Hippocampal formation (tissue), 2 donors: ENCODE results near the gene MBD3L4.
A peak's percentile ranks its signal among the peaks of the same experiment; 100 is the strongest.
"Not testable (repeated sequence)": the region's sequence is repeated elsewhere in the genome, so short reads cannot be mapped to it uniquely, and the experiment has no call there.

Experiments
- DNase-seq, 2 donors: peaks; one replicate each; lab custom pipeline; 2025; lab: John Stamatoyannopoulos, UW

The MBD3L4 gene

DNA sequence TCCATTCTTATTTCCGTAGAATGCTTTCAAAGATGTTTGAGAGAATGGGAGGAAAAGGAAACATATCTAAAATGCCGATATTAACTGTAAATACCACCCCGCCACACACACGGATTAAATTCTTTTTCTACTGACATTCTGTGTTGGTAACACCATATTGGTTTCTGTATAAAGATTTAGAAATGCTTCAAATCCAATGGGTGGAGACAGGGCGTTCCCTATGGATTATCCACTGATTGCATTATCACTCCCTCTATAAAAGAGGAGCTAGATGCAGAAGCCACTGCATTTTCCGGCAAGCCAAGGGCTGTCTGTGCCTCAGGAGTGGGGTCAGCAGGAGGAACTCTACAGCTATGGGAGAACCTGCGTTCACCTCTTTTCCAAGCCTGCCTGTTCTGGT, 9.0 kb upstream of the MBD3L4 start, which contains the start of gene MBD3L2:
MBD3L2 (plus strand) TSS at position 301 of the 400 bp plus-strand sequence; CDS start at position 354, 53 bp downstream.
- not testable (repeated sequence) for DNase-seq

DNA sequence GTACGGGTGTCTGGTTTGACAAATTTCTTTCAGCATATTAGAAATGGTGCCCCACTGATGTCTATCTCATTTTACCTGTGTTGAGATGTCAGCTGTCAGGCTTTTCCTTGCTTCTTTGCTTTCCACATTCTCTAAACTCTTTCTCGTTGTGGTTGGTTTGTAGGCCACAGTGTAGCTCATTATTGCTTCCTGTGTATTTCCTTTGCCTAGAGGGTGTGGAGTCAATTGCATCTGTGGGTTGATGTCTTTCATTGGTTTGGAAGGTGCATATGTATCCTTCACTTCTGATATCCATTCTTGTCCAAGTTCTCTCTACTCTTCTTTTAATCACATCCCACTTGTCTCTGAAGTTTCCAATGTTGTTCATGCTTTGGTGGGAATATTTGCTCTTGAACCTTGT, 1.6 kb upstream of the MBD3L4 start:
- not testable (repeated sequence) for DNase-seq

- not testable (repeated sequence) for DNase-seq
These were observed 9.7 kb downstream of the MBD3L4 start, which contains the start of gene MBD3L5 for GRCh38 chr19:7030278-7030677. TSS of gene MBD3L5 (plus strand) at chr19:7030578. CDS start at chr19:7030612, 34 bp downstream.

DNA sequence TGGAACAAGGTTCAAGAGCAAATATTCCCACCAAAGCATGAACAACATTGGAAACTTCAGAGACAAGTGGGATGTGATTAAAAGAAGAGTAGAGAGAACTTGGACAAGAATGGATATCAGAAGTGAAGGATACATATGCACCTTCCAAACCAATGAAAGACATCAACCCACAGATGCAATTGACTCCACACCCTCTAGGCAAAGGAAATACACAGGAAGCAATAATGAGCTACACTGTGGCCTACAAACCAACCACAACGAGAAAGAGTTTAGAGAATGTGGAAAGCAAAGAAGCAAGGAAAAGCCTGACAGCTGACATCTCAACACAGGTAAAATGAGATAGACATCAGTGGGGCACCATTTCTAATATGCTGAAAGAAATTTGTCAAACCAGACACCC, 11.2 kb downstream of the MBD3L4 start:
- not testable (repeated sequence) for DNase-seq

GRCh38 chr19:7021331-7021730, 18.6 kb downstream of the MBD3L4 start, which contains the start of gene MBD3L2B:
TSS of gene MBD3L2B (minus strand) at chr19:7021431. CDS start at chr19:7021397, 34 bp downstream.
- DNase-seq: not testable (repeated sequence)

DNA sequence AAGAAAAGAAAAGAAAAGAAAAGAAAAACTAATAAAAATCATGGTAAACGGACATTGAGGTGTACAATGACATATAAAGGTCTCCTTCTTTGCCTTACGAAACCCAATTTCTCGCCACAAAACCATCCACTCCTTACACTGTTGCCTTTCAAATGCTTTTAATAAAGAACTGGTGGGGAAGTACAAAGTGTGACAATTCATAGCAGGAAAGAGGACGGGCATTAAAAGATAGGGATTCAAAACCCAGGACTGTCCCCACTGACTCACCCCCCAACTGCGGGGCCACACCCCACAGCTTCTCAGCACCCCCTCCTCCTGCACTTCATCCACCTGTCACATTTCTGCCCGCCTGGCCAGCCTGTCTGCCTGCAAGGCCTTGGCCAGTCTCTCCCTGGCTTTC, 21.2 kb downstream of the MBD3L4 start:
- no peak for DNase-seq

DNA sequence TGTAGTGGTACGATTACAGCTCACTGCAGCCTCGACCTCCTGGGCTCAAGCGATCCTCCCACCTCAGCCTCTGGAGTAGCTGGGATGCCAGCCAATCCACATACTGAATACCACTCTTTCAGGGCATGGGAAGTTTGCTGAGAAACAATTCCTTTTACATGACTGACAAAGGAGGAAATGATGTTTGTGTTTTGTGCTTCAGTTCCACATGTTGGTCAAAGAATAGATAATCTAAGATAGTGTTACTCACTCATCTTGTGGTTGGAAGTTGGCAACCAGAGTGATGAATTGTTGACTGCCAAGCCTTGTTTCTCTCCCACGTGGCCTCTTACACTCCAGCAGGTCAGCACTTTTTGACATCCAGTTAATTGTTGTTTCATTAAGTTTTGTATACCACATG, 26.3 kb downstream of the MBD3L4 start:
- no peak for DNase-seq

GRCh38 chr19:7010722-7011593, 29.0 kb downstream of the MBD3L4 start:
- no peak for DNase-seq

- DNase-seq: no peak
These were observed 32.1 kb downstream of the MBD3L4 start for GRCh38 chr19:7007859-7008258.

DNA sequence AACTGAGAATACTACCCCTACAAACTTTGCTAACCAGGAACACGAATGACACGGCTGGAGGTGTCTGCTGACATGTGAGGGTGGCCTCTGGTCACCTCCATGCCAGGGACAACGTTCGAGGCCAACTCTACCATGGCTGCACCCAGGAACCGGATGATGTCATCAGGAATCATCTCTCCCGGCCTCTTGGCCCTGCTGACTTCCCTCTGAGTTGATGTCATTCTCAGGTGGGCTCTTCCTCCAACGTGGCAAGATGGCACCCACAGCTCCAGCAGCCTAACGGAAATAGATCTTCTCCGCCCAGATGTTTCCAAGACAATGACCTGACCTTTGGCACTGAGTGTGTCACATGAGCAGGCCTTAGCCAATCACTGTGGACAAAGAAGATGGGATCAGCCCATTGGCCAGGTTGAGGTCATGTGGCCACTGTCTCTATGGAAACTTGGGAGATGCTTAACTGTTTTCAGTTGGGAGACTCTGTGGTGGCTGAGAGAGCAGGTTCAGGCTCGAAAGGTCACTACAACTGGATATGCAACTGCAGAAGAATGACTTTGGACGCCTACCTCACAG, 33.8 kb downstream of the MBD3L4 start:
- no peak for DNase-seq

- DNase-seq: no peak
These were observed 35.6 kb downstream of the MBD3L4 start for GRCh38 chr19:7004313-7004931.

DNA sequence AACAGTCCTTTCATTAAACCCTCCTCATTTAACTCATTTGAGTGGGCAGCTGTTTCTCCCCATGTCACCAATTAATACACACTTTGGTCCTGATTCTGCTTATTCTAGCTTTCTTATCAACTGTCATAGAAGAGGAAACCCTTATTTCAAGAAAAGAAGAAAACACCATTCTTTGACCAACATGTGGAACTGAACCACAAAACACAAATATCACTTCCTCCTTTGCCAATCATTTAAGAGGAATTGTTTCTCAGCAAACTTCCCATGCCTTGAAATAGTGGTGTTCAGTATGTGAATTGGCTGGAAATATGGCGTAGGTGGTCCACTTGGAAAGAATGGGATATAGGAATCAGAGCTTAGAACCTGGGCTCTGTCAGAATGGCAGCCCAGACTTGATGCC, 39.2 kb downstream of the MBD3L4 start:
- DNase-seq: no peak

- DNase-seq: peak in 1 of 2 donors; percentile 8
These were observed 39.6 kb downstream of the MBD3L4 start for GRCh38 chr19:7000333-7000732.

DNA sequence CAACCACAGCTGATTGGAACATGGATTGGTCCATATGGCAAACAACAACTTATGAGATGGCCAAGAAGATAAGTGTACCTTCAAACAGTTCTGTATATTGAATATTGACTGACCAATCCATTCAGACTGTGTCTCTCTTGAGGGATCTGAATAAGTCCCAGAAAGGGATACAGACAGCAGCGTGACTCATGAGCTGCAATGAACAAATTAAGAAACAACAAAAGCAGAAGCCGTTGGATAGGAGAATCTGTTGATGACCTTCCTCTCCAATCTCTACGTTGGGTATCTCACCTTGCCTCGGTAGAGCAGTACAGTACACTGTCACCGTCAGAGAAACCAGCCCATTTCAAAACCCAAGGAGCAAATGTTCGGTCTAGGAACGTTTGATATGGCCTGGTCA, 40.0 kb downstream of the MBD3L4 start:
- no peak for DNase-seq

DNA sequence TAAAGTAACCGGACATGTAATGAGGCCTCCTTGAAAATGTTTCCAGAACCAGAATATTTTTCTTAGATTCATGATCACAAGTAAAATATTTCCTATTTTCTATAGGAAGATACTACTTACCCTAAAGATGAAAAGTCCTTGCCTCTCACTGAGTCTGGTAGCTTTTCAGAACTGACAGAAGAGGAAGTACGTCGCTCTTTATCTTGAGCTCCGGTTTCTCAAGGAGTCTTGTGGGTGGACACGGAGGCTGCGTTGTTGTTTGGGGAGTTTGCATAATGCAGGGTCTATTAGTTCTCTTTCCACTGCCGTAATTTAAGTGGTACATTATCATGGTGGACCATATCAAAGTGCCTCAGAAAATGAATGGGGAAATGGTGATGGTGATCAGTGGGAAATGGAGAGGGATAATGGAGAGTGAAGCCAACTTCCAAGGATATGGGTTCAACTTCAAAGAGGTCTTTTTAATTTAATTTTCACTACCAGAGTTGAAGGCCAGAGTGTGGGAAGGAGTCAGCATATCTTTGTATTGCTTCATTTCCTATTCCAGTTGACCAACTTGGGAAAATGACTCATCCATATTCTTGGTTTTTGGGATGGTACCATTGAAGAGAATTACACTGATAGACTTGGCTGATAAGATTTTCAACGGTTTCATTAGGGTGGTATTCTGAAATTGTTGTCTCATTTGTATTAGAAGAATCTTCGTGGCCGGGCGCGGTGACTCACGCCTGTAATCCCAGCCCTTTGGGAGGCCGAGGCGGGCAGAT, 42.1 kb downstream of the MBD3L4 start:
- no peak for DNase-seq

DNA sequence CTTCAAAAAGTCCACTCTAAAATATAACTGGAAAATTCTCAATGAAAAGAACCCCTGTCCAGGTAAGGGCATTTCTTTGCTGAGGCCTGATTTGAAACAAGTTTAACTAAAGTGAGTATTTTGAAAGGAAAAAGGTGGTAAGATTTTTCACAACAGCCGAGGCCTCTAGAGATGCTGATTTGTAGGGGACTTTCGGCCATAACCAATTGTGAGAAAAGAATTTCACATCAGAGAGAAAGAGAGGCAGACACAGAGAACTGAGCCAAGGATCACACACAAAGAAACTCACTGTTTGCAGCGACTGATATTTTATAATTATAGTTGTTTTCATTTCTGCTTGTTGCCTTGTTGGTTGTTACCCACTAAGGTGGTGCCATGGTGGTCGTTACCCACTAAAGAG, 43.2 kb downstream of the MBD3L4 start:
- no peak for DNase-seq

GRCh38 chr19:6995054-6995453, 44.9 kb downstream of the MBD3L4 start:
- no peak for DNase-seq

GRCh38 chr19:6988257-6988656, 51.7 kb downstream of the MBD3L4 start:
- no peak for DNase-seq

DNA sequence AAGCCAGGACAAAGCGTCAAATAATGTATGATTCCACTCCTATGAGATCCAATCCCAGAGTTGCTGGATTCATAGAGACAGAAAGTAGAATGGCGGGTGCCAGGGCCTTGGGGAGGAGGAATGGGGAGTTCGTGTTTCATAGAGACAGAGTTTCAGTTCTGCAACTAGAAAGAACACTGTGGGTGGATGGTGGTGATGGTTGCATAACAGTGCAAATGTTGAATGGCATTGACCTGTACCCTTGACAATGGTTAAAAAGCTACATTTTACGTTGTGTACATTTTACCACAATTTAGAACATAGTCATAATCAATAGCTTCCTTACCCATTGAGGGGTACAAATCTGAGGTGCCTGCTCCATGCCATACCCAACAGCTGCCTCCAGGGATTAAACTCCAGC, 52.1 kb downstream of the MBD3L4 start:
- no peak for DNase-seq
